HUES6 (cell line): ENCODE measurements around the gene NR5A2.

Source experiments
- H3K27ac ChIP-seq: 2 replicates; pipeline ENCODE4 v1.7.0; 2013; ENCODE audit warnings: low read depth, mild to moderate bottlenecking, low read length, inconsistent platforms
- H3K27me3 ChIP-seq: 2 replicates; pipeline ENCODE4 v1.6.1; 2013; ENCODE audit warnings: low read length; ENCODE audit not compliant: control insufficient read depth, insufficient read depth
- H3K36me3 ChIP-seq: 2 replicates; pipeline ENCODE4 v1.6.1; 2013; ENCODE audit warnings: low read length; ENCODE audit not compliant: control insufficient read depth, insufficient read depth
- H3K4me1 ChIP-seq: 2 replicates; pipeline ENCODE4 v1.6.1; 2013; ENCODE audit warnings: low read length; ENCODE audit not compliant: control insufficient read depth, insufficient read depth
- H3K4me3 ChIP-seq: 2 replicates; pipeline ENCODE4 v1.5.1; 2013; ENCODE audit warnings: low read depth, low read length
- H3K9ac ChIP-seq: one replicate; pipeline ENCODE4 v1.6.1; 2013; ENCODE audit warnings: mild to moderate bottlenecking, low read length
- H3K9me3 ChIP-seq: 2 replicates; pipeline ENCODE4 v1.6.1; 2013; ENCODE audit warnings: low read depth, low read length; ENCODE audit not compliant: control insufficient read depth, insufficient read depth

The NR5A2 gene

GRCh38 chr1:200128944-200129879 lies 101.7 kb downstream of the NR5A2 start:
- no peak overlapping the region for H3K27ac ChIP-seq
- no peak overlapping the region for H3K4me3 ChIP-seq
- peaks cover 18% of the 10 kb centered on the region for H3K4me1 ChIP-seq

DNA sequence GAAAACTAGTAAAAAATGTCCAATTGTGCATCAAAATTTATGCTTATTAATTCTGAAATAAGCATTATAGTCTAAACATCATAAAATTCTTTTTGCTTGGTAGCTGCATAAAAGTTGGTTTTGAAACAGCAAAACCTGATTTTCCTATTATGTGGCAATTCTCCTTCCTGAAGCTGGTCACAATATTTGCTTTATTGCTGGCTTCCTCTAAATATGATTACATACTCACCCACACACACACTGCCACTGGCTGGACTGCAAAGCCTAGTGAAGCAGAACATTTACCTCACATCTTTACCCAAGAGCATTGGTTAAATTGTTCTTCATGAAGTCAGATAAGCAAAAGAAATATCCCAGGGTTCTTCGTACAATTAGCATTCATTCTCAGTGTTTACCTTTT lies 103.0 kb downstream of the NR5A2 start:
- Histone ChIP-seq H3K4me3 (no peak overlapping the region), H3K27me3 (no peaks in the 10 kb centered on the region), H3K27ac (no peak overlapping the region), H3K9ac (no peak overlapping the region), H3K36me3 (no peaks in the 10 kb centered on the region), H3K9me3 (no peaks in the 10 kb centered on the region), H3K4me1 (peaks cover 18% of the 10 kb centered on the region)

More at GRCh38 chr1:200128944-200129879, 101.7 kb downstream of the NR5A2 start:
- no peaks in the 10 kb centered on the region for H3K9me3 ChIP-seq
- H3K27me3 ChIP-seq: no peaks in the 10 kb centered on the region
- 0 out of 2 replicates have a peak, but pooled peaks cover 2% of the 10 kb centered on the region for H3K36me3 ChIP-seq
- H3K9ac ChIP-seq: no peak overlapping the region

GRCh38 chr1:200131551-200132125 lies 104.1 kb downstream of the NR5A2 start:
- Histone ChIP-seq H3K27ac (no peak overlapping the region), H3K4me1 (peaks cover 18% of the 10 kb centered on the region), H3K36me3 (no peaks in the 10 kb centered on the region), H3K27me3 (no peaks in the 10 kb centered on the region), H3K9me3 (no peaks in the 10 kb centered on the region), H3K4me3 (no peak overlapping the region), H3K9ac (no peak overlapping the region)

GRCh38 chr1:200133123-200133522 lies 105.6 kb downstream of the NR5A2 start:
- no peak overlapping the region for H3K9ac ChIP-seq

GRCh38 chr1:200134116-200134515 lies 106.6 kb downstream of the NR5A2 start:
- peaks cover 13% of the 10 kb centered on the region for H3K4me1 ChIP-seq
- H3K9ac ChIP-seq: no peak overlapping the region
- no peaks in the 10 kb centered on the region for H3K27me3 ChIP-seq
- no peak overlapping the region for H3K27ac ChIP-seq
- no peaks in the 10 kb centered on the region for H3K9me3 ChIP-seq
- no peaks in the 10 kb centered on the region for H3K36me3 ChIP-seq
- no peak overlapping the region for H3K4me3 ChIP-seq

More at GRCh38 chr1:200133123-200133522, 105.6 kb downstream of the NR5A2 start:
- Histone ChIP-seq H3K27ac (no peak overlapping the region), H3K27me3 (no peaks in the 10 kb centered on the region), H3K9me3 (no peaks in the 10 kb centered on the region), H3K4me3 (no peak overlapping the region), H3K4me1 (peaks cover 18% of the 10 kb centered on the region), H3K36me3 (no peaks in the 10 kb centered on the region)

DNA sequence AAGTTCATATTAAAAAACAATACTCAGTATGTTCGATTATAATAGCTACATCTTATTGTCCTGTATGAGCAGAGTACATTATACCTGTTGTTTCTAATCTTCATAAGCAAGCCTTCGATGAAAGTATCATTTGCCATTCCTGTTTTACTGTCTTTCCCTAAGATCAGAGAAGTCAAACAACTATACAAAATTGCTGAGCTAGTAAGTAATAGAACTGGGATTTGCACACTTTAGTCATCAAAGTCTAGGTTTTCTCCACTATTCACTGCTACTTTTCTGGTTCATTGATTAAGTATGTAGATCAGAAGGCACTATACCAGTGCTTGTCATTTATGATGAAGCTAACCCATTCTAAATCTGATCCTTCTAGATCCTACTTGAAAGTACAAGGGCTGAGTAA lies 108.9 kb downstream of the NR5A2 start:
- no peaks in the 10 kb centered on the region for H3K9me3 ChIP-seq
- H3K36me3 ChIP-seq: no peaks in the 10 kb centered on the region
- no peak overlapping the region for H3K9ac ChIP-seq
- H3K27me3 ChIP-seq: no peaks in the 10 kb centered on the region
- H3K4me3 ChIP-seq: no peak overlapping the region
- no peak overlapping the region for H3K27ac ChIP-seq
- no peaks in the 10 kb centered on the region for H3K4me1 ChIP-seq

DNA sequence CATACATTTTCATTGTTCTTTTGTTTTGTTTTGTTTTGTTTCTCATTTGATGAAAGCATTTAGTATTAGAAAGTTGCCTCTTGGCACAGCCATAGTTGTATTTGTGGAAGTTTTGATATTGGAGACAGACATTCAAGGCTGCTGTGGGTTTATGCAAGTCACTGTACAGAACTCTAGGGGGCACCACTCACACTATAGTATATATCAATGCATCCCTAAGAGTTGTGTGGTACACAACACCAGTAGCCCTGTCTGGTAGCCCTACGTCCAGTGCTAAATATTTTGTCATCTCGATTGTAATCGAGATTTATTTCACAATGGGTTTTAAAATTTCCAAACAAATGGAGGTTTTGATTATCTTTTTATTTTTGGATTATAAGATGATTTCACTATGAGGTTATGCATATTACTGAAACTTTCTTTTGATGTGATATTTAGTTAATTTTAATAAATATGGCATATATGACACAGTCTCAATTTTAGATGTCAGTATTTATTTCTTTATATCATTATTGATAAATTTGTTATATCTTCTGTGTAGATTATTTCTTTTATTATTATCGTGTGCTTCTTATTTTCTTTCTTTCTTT lies 112.2 kb downstream of the NR5A2 start:
- Histone ChIP-seq H3K36me3 (no peaks in the 10 kb centered on the region), H3K4me3 (no peak overlapping the region), H3K27ac (no peak overlapping the region), H3K9me3 (no peaks in the 10 kb centered on the region), H3K9ac (no peak overlapping the region), H3K4me1 (no peaks in the 10 kb centered on the region), H3K27me3 (no peaks in the 10 kb centered on the region)

DNA sequence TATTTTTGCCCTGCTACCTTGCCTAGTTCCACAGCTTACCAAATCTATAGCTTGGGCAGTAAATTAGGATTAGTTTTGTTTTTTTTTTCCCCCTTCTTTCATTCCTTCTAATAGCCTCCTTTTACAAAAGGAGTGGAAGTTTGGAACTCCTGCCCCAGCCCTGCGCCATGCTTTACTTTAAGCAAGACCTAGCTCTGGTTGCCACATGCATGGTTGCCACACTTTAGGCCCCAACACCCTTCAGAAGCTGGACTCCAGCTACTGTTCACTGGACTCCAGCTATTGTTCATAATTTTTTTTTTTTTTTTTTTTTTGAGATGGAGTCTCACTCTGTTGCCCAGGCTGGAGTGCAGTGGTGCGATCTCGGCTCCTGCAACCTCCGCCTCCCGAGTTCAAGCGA lies 115.8 kb downstream of the NR5A2 start:
- no peaks in the 10 kb centered on the region for H3K27me3 ChIP-seq
- H3K9ac ChIP-seq: no peak overlapping the region
- no peaks in the 10 kb centered on the region for H3K9me3 ChIP-seq
- H3K36me3 ChIP-seq: no peaks in the 10 kb centered on the region
- H3K4me1 ChIP-seq: no peaks in the 10 kb centered on the region
- H3K4me3 ChIP-seq: no peak overlapping the region
- no peak overlapping the region for H3K27ac ChIP-seq

GRCh38 chr1:200146100-200146499 lies 118.6 kb downstream of the NR5A2 start:
- H3K36me3 ChIP-seq: no peaks in the 10 kb centered on the region
- H3K9ac ChIP-seq: no peak overlapping the region
- no peaks in the 10 kb centered on the region for H3K27me3 ChIP-seq
- H3K4me1 ChIP-seq: peaks cover 2% of the 10 kb centered on the region; the same call in 1 of the 2 replicates
- H3K27ac ChIP-seq: no peak overlapping the region
- no peaks in the 10 kb centered on the region for H3K9me3 ChIP-seq
- H3K4me3 ChIP-seq: no peak overlapping the region

- Histone ChIP-seq H3K27me3 (no peaks in the 10 kb centered on the region), H3K4me1 (peaks cover 2% of the 10 kb centered on the region; the same call in 1 of the 2 replicates), H3K27ac (no peak overlapping the region), H3K4me3 (no peak overlapping the region), H3K36me3 (no peaks in the 10 kb centered on the region), H3K9ac (no peak overlapping the region), H3K9me3 (no peaks in the 10 kb centered on the region)
These were observed 119.6 kb downstream of the NR5A2 start for GRCh38 chr1:200147094-200147493.

DNA sequence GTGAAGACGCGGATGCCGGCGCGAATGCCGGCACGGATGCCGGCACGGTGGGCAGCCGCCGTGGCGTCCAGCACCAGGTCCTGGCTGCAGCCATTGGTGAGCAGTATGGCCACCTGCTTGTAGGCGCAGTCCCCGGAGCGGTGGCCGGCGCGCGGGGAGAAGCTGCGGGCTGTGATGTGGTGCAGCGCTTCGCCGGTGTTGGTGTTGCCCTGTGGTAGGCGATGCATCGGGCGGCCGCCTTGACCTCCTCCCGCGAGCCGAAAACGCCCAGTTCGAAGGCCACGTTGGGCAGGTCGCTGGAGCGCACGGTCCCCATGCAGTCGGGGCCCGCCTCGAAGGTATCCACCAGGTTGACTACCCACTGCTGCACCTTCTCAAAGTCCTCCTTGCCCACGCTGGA lies 120.2 kb downstream of the NR5A2 start:
- Histone ChIP-seq H3K36me3 (no peaks in the 10 kb centered on the region), H3K4me1 (peaks cover 2% of the 10 kb centered on the region; the same call in 1 of the 2 replicates), H3K9ac (no peak overlapping the region), H3K9me3 (no peaks in the 10 kb centered on the region), H3K27me3 (no peaks in the 10 kb centered on the region), H3K4me3 (no peak overlapping the region), H3K27ac (no peak overlapping the region)
